Smooth muscle cell (in vitro differentiated cells): Measurements from ENCODE around the gene LPIN2. TPM values are rescaled to one million over a fixed set of nuclear protein-coding genes. Genes with fewer than 3 reads are reported as not detected.

Experiments used
- DNase-seq: peaks from one replicate; lab custom pipeline; 2025; ENCODE audit not compliant: unreplicated experiment; lab: John Stamatoyannopoulos, UW
- H2AFZ ChIP-seq: fragments of 200-600 bp; sonication (generic); 2 replicates; pipeline ENCODE4 v1.6.0; 2016; ENCODE audit warnings: antibody characterized with exemption, low read depth, mild to moderate bottlenecking
- H3F3A ChIP-seq: fragments of 200-600 bp; sonication (generic); 2 replicates; pipeline ENCODE4 v1.6.0; 2017; ENCODE audit warnings: antibody characterized with exemption, low read depth
- H3K27ac ChIP-seq: fragments of 200-600 bp; sonication (generic); 2 replicates; pipeline ENCODE4 v1.5.1; 2016; ENCODE audit warnings: low read depth, mild to moderate bottlenecking
- H3K27me3 ChIP-seq: fragments of 200-600 bp; sonication (generic); 2 replicates; pipeline ENCODE4 v1.6.1; 2016; ENCODE audit warnings: low read depth, mild to moderate bottlenecking
- H3K36me3 ChIP-seq: fragments of 200-600 bp; sonication (generic); 2 replicates; pipeline ENCODE4 v1.5.1; 2016; ENCODE audit warnings: low read depth
- H3K4me1 ChIP-seq: fragments of 200-600 bp; sonication (generic); 2 replicates; pipeline ENCODE4 v1.5.1; 2016; ENCODE audit warnings: low read depth
- H3K4me2 ChIP-seq: fragments of 200-600 bp; sonication (generic); 2 replicates; pipeline ENCODE4 v1.6.0; 2016; ENCODE audit warnings: mild to moderate bottlenecking
- H3K4me3 ChIP-seq: fragments of 200-600 bp; sonication (generic); 2 replicates; pipeline ENCODE4 v1.5.1; 2016; ENCODE audit warnings: mild to moderate bottlenecking
- H3K79me2 ChIP-seq: fragments of 200-600 bp; sonication (generic); 2 replicates; pipeline ENCODE4 v1.6.0; 2016; ENCODE audit warnings: low read depth, mild to moderate bottlenecking
- H3K9ac ChIP-seq: fragments of 200-600 bp; sonication (generic); 2 replicates; pipeline ENCODE4 v1.6.0; 2016; ENCODE audit warnings: low read depth
- H3K9me3 ChIP-seq: fragments of 200-600 bp; sonication (generic); replicated peaks from 2 replicates; pipeline ENCODE4 v1.5.1; 2016; ENCODE audit warnings: low read depth
- H4K20me1 ChIP-seq: fragments of 200-600 bp; sonication (generic); 2 replicates; pipeline ENCODE4 v1.6.0; 2016; ENCODE audit warnings: low read depth
- CTCF ChIP-seq: fragments of 200-600 bp; sonication (generic); IDR thresholded peaks from 2 replicates; pipeline ENCODE4 v1.5.1; 2017; ENCODE audit warnings: borderline replicate concordance, mild to moderate bottlenecking, antibody characterized with exemption; ENCODE audit not compliant: insufficient read depth, poor library complexity, severe bottlenecking
- WGBS: methylation state at CpG from one replicate; pipeline ENCODE4 v1.1.7; 2016; ENCODE audit warnings: low lambda C conversion rate; 5-methylcytosine and 5-hydroxymethylcytosine counted together
- polyA plus RNA-seq: library from polyadenylated mRNA; unstranded; fragments of >200 nt; fragmentation: Nextera tagmentation; extraction: Ambion mirVana; gene quantifications from 2 replicates; pipeline ENCODE4 v1.2.1, GENCODE V29; 2016
- total RNA-seq: library from RNA; depleted of rRNA; stranded (reverse); fragments of >200 nt; gene quantifications from 2 replicates; pipeline ENCODE4 v1.2.3, GENCODE V29; 2014

LPIN2 gene
- total and polyA plus RNA-seq, 2 experiments from 2014 or later = 15.4 to 20.0 TPM

- WGBS = 87% methylated on average over 3 of the region's 3 CpGs
- Histone ChIP-seq H3K4me1 (no peaks in the 10 kb centered on the region), H3K27me3 (no peaks in the 10 kb centered on the region), H3K4me2 (no peak overlapping the region), H3K36me3 (no peaks in the 10 kb centered on the region), H3K79me2 (no peaks in the 10 kb centered on the region), H3K9me3 (no peaks in the 10 kb centered on the region), H3K9ac (no peak overlapping the region), H4K20me1 (no peaks in the 10 kb centered on the region), H3F3A (peaks cover 12% of the 10 kb centered on the region), H2AFZ (no peak overlapping the region), H3K4me3 (no peak overlapping the region), H3K27ac (no peak overlapping the region)
- no peak for DNase-seq
- TF ChIP-seq CTCF = no peak
Measured at GRCh38 chr18:3059272-3059671, 46.3 kb upstream of the LPIN2 start.

GRCh38 chr18:3058328-3059191 is 45.6 kb upstream of the LPIN2 start:
- Histone ChIP-seq H3K27ac (no peak overlapping the region), H3K27me3 (no peaks in the 10 kb centered on the region), H3K4me2 (no peak overlapping the region), H4K20me1 (no peaks in the 10 kb centered on the region), H3K9ac (no peak overlapping the region), H3K4me1 (no peaks in the 10 kb centered on the region), H3K4me3 (no peak overlapping the region), H3K36me3 (no peaks in the 10 kb centered on the region), H2AFZ (no peak overlapping the region), H3K79me2 (no peaks in the 10 kb centered on the region), H3K9me3 (no peaks in the 10 kb centered on the region), H3F3A (peaks cover 10% of the 10 kb centered on the region)
- DNase-seq = no peak
- TF ChIP-seq CTCF = no peak
- WGBS = 85% methylated on average over 6 of the region's 6 CpGs

- Histone ChIP-seq H3K9me3 (no peaks in the 10 kb centered on the region), H3K27me3 (no peaks in the 10 kb centered on the region), H4K20me1 (no peaks in the 10 kb centered on the region), H3F3A (peaks cover 9% of the 10 kb centered on the region), H3K4me1 (no peaks in the 10 kb centered on the region), H3K79me2 (no peaks in the 10 kb centered on the region), H3K4me3 (no peak overlapping the region), H3K9ac (no peak overlapping the region), H3K27ac (no peak overlapping the region), H3K4me2 (no peak overlapping the region), H2AFZ (no peak overlapping the region), H3K36me3 (no peaks in the 10 kb centered on the region)
- no peak for TF ChIP-seq CTCF
- no peak for DNase-seq
- 40% methylated on average over 4 of the region's 4 CpGs for WGBS
Measured at GRCh38 chr18:3057526-3057925, 44.6 kb upstream of the LPIN2 start.

GRCh38 chr18:3056311-3056710 is 43.4 kb upstream of the LPIN2 start:
- Histone ChIP-seq H3K4me1 (no peaks in the 10 kb centered on the region), H3K36me3 (no peaks in the 10 kb centered on the region), H3K9ac (no peak overlapping the region), H3K4me3 (no peak overlapping the region), H4K20me1 (no peaks in the 10 kb centered on the region), H3K27me3 (no peaks in the 10 kb centered on the region), H3K27ac (no peak overlapping the region), H3K4me2 (no peak overlapping the region), H2AFZ (no peak overlapping the region), H3F3A (peaks cover 9% of the 10 kb centered on the region), H3K79me2 (no peaks in the 10 kb centered on the region), H3K9me3 (no peaks in the 10 kb centered on the region)
- 81% methylated on average over 9 of the region's 9 CpGs for WGBS
- TF ChIP-seq CTCF = no peak
- DNase-seq = no peak
